GM19240 (cell line): ENCODE data around the gene BBS5.
"Not testable (repeated sequence)": the region's sequence is repeated elsewhere in the genome, so short reads cannot be mapped to it uniquely, and the experiment has no call there.

Source experiments
- DNase-seq: peaks from one replicate; pipeline ENCODE4 v3.0.0; 2011; ENCODE audit warnings: low spot score; ENCODE audit not compliant: insufficient read length

Gene BBS5

GRCh38 chr2:169479257-169480078, at the start of gene BBS5:
TSS of gene BBS5 (plus strand) at chr2:169479494. CDS start at chr2:169479554, 60 bp downstream.
- DNase-seq = peak; percentile 53

DNA sequence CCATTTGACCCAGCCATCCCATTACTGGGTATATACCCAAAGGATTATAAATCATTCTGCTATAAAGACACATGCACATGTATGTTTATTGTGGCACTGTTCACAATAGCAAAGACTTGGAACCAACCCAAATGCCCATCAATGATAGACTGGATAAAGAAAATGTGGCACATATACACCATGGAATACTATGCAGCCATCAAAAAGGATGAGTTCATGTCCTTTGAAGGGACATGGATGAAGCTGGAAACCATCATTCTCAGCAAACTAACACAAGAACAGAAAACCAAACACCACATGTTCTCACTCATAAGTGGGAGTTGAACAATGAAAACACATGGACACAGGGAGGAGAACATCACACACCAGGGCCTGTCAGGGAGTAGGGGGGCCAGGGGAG, 47.5 kb upstream of the BBS5 start:
- DNase-seq = not testable (repeated sequence)

DNA sequence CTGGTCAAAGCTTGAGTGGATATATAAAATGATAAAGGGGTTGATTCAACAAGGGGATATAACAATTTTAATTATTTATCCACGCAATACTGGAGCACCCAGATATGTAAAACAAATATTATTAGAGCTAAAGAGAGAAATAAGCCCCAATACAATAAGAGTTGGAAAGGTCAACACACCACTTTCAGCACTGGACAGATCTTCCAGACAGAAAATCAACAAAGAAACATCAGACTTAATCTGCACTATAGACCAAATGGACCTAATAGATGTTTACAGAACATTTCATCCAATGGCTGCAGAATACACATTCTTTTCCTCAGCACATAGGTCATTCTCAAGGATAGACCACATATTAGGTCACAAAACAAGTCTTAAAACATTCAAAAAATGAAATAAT, 45.1 kb upstream of the BBS5 start:
- not testable (repeated sequence) for DNase-seq

DNA sequence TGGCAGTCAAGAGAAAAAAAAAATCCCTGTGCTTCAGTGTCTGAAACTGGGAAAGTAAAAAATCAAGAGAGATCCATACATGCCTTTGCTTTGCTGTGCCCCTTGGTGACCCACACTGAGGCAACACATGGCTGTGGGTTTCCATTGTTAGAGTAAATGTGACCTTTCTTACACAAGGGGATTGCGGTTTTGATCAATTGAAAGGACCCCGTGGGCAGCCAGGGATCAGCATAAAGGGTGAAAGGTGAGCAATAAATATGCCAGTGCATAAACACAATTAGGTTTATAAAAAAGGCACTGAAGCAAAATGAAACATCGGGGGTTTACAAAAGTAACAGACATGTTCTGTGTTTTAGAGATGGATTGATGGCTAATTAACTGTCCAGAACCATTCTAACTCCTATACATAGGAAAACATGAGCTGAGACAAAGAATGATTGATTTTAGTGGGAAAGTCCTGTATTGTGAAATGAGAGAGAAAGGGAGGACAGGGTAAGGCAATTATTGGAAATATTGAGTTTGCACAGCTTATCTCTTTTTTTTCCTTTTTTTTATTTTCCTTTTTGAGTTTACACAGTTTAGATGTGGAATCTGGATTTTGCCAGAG, 40.7 kb upstream of the BBS5 start:
- DNase-seq = no peak

DNA sequence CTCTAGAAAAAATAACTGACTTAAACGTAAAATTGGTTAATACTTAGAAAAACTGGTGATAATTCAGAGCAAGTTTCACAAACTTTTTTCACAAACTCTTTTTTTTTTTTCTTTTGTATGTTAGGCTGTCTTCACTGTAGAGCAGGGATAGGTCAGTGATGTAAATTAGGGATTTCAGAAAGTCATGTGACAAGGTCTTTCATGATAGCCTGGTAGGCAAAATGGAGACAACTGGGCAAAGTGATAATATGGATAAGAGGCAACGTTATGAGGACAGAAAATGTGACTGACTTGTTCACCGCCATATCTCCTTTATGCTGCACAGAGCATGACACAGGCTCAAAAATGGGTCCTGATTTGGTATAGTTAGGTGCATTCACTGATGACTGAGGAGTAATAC, 39.4 kb upstream of the BBS5 start:
- DNase-seq = no peak

- no peak for DNase-seq
Observed at GRCh38 chr2:169446452-169446851, 32.8 kb upstream of the BBS5 start.

- DNase-seq = no peak
Observed at GRCh38 chr2:169448316-169448715, 31.0 kb upstream of the BBS5 start.

DNA sequence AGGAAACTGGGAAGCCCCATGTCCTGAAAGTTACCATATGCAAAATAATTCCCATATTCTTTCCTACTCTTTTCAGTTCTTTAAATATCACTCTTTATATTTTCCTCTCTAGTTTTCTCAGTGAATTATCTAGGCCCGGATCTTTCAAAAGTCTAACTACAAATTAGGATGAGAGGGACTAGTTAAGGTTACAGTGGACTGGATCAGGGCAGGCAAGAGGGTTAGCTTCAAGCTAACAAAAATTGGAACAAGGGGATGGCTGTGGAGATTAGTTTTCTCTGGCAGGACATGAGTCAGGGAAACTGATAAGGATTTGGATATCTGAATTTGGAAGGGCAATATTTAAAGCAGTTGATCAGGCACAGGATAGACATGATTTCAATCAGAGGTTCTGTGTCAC, 30.4 kb upstream of the BBS5 start:
- DNase-seq = no peak

DNA sequence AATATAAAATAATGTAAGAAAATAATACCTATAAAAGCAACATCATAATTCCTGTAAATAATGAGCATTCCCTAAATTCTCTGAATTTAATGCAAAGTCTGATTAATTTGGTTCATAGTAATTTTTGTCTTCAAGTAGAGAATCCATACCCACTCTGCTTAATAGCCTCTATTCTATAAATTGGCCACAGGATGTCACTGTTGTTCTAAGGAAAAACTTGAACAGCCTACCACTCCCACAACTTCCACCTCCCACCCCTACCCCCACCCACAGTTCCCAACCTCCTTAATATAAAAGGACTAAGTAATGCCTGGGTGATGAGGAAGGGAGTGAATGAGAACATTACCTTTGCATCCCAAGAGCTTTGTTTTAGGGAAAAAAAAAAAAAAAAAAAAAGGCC, 27.2 kb upstream of the BBS5 start:
- no peak for DNase-seq

GRCh38 chr2:169453044-169453443, 26.2 kb upstream of the BBS5 start:
- DNase-seq = not testable (repeated sequence)

GRCh38 chr2:169461143-169461542, 18.2 kb upstream of the BBS5 start:
- no peak for DNase-seq

DNA sequence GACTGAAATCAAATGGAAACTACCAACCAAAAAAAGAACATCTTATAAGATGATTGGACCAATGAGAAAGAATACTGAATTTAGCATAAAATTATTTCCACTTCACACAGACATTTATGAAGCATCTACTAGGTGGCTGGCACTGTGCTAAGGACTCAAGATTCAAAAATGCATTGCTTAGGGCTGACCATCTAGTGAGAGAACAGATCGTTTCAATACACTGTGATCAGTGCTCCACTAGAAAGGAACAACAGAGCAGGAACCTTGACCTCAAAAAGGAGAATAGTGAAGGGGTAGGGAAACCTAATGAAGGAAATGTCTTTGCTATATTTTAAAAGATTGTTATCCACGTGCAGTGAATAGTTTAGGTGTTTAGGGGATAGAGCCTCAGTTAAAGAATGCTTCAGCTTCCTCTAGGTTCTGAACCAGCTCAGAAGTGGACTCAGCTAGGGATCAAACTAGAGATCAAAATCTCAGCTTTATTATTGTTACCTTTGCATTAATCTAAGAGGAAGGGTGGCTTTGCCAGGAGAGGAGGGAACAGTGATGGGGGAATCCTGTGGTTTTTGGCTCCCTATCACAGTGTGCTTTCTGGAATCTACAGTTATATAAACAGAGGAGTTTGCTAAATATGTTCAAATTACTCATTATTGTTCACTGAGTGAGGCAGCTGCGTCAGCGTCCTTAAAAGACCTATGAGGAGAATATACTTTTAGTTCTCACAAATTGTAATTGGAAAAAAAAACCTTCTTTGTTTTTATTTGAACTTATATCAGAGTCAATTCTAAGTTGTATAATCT, 16.2 kb upstream of the BBS5 start:
- DNase-seq = no peak

DNA sequence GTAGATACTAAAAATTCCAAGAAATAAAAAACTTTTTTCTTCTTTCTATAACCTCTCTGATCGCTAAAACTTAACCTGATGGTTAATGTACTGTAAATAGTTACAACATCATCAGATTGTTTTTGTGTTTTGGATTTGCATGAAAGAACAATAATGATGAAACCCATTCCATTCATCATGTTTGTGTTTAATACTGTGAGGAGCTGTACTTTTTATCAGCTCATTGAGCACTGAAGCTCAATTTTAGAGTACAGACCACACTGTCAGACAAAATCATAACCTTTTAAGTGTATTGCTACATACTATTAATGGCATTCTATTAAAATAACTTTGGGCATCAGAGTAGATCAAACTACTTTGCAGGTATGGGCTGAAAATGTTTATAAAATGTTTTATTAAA, 14.8 kb upstream of the BBS5 start:
- no peak for DNase-seq

DNA sequence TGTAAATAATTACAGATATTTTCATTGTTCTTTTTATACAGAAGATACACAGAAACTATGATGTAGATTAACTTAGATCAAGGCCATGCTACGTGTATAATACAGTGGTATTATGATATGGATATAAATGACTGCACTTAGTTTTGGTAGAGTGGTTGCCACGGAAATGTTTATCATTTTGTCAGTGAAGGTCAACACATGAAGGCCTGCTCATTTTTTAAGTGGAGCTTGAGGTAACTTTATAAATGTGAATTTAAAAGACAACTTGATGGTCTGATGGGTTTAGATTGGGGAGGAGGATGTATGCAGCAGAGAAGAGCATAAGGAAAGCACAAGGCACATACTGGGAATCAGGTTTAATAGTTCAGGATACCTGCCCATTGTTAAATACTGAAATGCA, 14.4 kb upstream of the BBS5 start:
- no peak for DNase-seq

GRCh38 chr2:169468841-169469240, 10.5 kb upstream of the BBS5 start:
- DNase-seq = no peak

- no peak for DNase-seq
Observed at GRCh38 chr2:169469952-169470572, 9.2 kb upstream of the BBS5 start.

- DNase-seq = no peak
Observed at GRCh38 chr2:169472249-169472648, 7.0 kb upstream of the BBS5 start.

DNA sequence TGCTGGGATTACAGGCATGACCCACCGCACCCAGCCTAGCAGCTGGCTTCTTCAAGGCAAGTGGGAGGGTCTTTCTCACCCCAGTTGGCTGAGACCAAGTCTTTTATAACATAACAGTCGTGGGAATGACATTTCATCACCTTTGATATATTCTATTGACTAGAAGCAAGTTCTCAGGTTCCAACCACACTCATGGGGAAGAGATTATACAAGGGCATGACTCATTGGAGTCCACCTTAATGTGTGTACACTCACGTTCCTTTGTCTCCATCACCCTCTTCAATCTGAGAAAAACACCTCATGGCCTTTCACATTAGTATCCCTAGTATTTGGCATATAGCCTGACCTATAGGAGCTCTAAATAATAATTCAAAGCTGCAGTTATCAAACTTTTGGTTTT, 2.8 kb upstream of the BBS5 start:
- DNase-seq = no peak

- DNase-seq = no peak
Observed at GRCh38 chr2:169478339-169478738, 955 bp upstream of the BBS5 start.

GRCh38 chr2:169478745-169479256, 493 bp upstream of the BBS5 start:
- no peak for DNase-seq

GRCh38 chr2:169480079-169480465, 778 bp downstream of the BBS5 start:
- no peak for DNase-seq
